Testis (tissue), 3 donors: Measurements from ENCODE around the gene ARPIN. TPM values are rescaled to one million over a fixed set of nuclear protein-coding genes. Genes with fewer than 3 reads are reported as not detected.

ENCODE experiments used
- DNase-seq: peaks from one replicate; pipeline ENCODE4 v3.0.0-alpha.2; 2019
- H3K27ac ChIP-seq, 2 donors: fragments of 200-600 bp; sonication (generic); one replicate each; pipeline ENCODE4 v1.5.1; 2019
- H3K27me3 ChIP-seq: fragments of 200-600 bp; sonication (generic); one replicate; pipeline ENCODE4 v1.5.1; 2019
- H3K36me3 ChIP-seq: fragments of 200-600 bp; sonication (generic); one replicate; pipeline ENCODE4 v1.5.1; 2017; ENCODE audit warnings: low read depth; ENCODE audit errors: missing control alignments
- H3K4me1 ChIP-seq: fragments of 200-600 bp; sonication (generic); one replicate; pipeline ENCODE4 v1.5.1; 2019
- H3K4me3 ChIP-seq, 2 donors: fragments of 200-600 bp; sonication (generic); one replicate each; pipeline ENCODE4 v1.5.1; 2017 to 2019
- H3K9me3 ChIP-seq: fragments of 200-600 bp; sonication (generic); one replicate; pipeline ENCODE4 v1.5.1; 2017
- CTCF ChIP-seq, 3 experiments: fragments of 450-650 bp in 2 of 3; fragments of 200-600 bp in 1 of 3; sonication (generic) in 1 of 3; IDR thresholded peaks; one replicate each; pipeline ENCODE4 v1.5.1; 2016 to 2019; ENCODE audit warnings: antibody characterized with exemption in 3 of 3, mild to moderate bottlenecking in 2 of 3, moderate library complexity in 1 of 3
- POLR2A ChIP-seq: fragments of 450-650 bp; IDR thresholded peaks from one replicate; pipeline ENCODE4 v1.6.1; 2017; ENCODE audit warnings: antibody characterized with exemption, mild to moderate bottlenecking, moderate library complexity
- WGBS, 2 donors: methylation state at CpG; one replicate each; pipeline ENCODE4 v1.1.5; 2018; 5-methylcytosine and 5-hydroxymethylcytosine counted together
- intact Hi-C: fragments of 100-400 bp; cut with DNase I; formaldehyde crosslinking; loops from one replicate; pipeline ENCODE4 v1.15.1; 2023; ENCODE audit warnings: low total_unique reads
- polyA plus RNA-seq: library from polyadenylated mRNA; stranded (reverse); fragments of 350-450 nt; fragmentation: Illumina TruSeq; extraction: RNeasy Lipid Tissue Mini Kit (QIAGEN cat#74804); gene quantifications from one replicate; pipeline ENCODE4 v1.2.3, GENCODE V29; 2014; ENCODE audit warnings: low read depth, low replicate concordance; ENCODE audit not compliant: insufficient read depth
- total RNA-seq, 2 donors: library from RNA; depleted of rRNA; stranded (reverse); fragments of >200 nt; gene quantifications; one replicate each; pipeline ENCODE4 v1.2.3, GENCODE V29; 2016

ARPIN gene
- total and polyA plus RNA-seq, 3 donors from 2014 or later, result 6.6 to 15.9 (median 14.3) TPM

- intact Hi-C loops, result no loop called here
- 71 to 84% methylated on average over 6 of the region's 6 CpGs for WGBS, 2 donors
- TF ChIP-seq CTCF (IDR thresholded peaks at IDR 0.05), result no peak
- TF ChIP-seq POLR2A, result no peak
- H3K4me3 ChIP-seq, result no peak overlapping the region
- no peak overlapping the region for H3K27ac ChIP-seq
- H3K27me3 ChIP-seq, result no peaks in the 10 kb centered on the region
- peaks cover 12% of the 10 kb centered on the region for H3K4me1 ChIP-seq
- H3K9me3 ChIP-seq, result no peaks in the 10 kb centered on the region
- no peak for DNase-seq
- H3K36me3 ChIP-seq, result no peaks in the 10 kb centered on the region
These were observed 1.7 kb downstream of the ARPIN start for GRCh38 chr15:89910891-89911626.

GRCh38 chr15:89909611-89910010 lies 3.1 kb downstream of the ARPIN start:
- 84 to 100% methylated on average over 1 of the region's 2 CpGs for WGBS, 2 donors
- H3K4me3 ChIP-seq, result no peak overlapping the region
- intact Hi-C loops, result loop anchor here (10.0 kb wide), 1 partner anchor 165 kb away; no protein-coding TSS in a partner anchor
- DNase-seq, result no peak
- no peak for TF ChIP-seq CTCF (IDR thresholded peaks at IDR 0.05)
- TF ChIP-seq POLR2A, result no peak
- no peak overlapping the region for H3K27ac ChIP-seq
- no peaks in the 10 kb centered on the region for H3K36me3 ChIP-seq
- H3K4me1 ChIP-seq, result peaks cover 12% of the 10 kb centered on the region
- H3K9me3 ChIP-seq, result no peaks in the 10 kb centered on the region
- H3K27me3 ChIP-seq, result no peaks in the 10 kb centered on the region

GRCh38 chr15:89908226-89908625 lies 4.5 kb downstream of the ARPIN start:
- no peaks in the 10 kb centered on the region for H3K27me3 ChIP-seq
- H3K4me1 ChIP-seq, result peaks cover 8% of the 10 kb centered on the region
- H3K4me3 ChIP-seq, result no peak overlapping the region
- H3K9me3 ChIP-seq, result no peaks in the 10 kb centered on the region
- TF ChIP-seq POLR2A, result no peak
- no peak for TF ChIP-seq CTCF (IDR thresholded peaks at IDR 0.05)
- intact Hi-C loops, result loop anchor here (10.0 kb wide), 1 partner anchor 167 kb away; no protein-coding TSS in a partner anchor
- DNase-seq, result no peak
- no peak overlapping the region for H3K27ac ChIP-seq
- H3K36me3 ChIP-seq, result no peaks in the 10 kb centered on the region
- 91 to 95% methylated on average over 15 to 16 of the region's 16 CpGs for WGBS, 2 donors

- H3K4me1 ChIP-seq, result peaks cover 4% of the 10 kb centered on the region
- H3K9me3 ChIP-seq, result no peaks in the 10 kb centered on the region
- no peak for DNase-seq
- no peak overlapping the region for H3K27ac ChIP-seq
- TF ChIP-seq POLR2A (no peak), CTCF (IDR thresholded peaks at IDR 0.05) (no peak)
- H3K4me3 ChIP-seq, result no peak overlapping the region
- no peaks in the 10 kb centered on the region for H3K27me3 ChIP-seq
- intact Hi-C loops, result loop anchor here (10.0 kb wide), 1 partner anchor 168 kb away; no protein-coding TSS in a partner anchor
- 91 to 95% methylated on average over 7 of the region's 7 CpGs for WGBS, 2 donors
- no peaks in the 10 kb centered on the region for H3K36me3 ChIP-seq
These were observed 5.5 kb downstream of the ARPIN start for GRCh38 chr15:89907289-89907688.
